HTR-8/SVneo (cell line): ENCODE data around the gene WNK2.

Experiments used
- DNase-seq: peaks from one replicate; pipeline ENCODE4 v3.0.0; 2011; ENCODE audit warnings: low spot score, mixed read lengths; ENCODE audit not compliant: insufficient read length
- FAIRE-seq: peaks from 2 replicates; lab custom pipeline; 2011; peaks lifted over from hg19 to GRCh38; lab: Jason Lieb, UNC

The WNK2 gene

DNA sequence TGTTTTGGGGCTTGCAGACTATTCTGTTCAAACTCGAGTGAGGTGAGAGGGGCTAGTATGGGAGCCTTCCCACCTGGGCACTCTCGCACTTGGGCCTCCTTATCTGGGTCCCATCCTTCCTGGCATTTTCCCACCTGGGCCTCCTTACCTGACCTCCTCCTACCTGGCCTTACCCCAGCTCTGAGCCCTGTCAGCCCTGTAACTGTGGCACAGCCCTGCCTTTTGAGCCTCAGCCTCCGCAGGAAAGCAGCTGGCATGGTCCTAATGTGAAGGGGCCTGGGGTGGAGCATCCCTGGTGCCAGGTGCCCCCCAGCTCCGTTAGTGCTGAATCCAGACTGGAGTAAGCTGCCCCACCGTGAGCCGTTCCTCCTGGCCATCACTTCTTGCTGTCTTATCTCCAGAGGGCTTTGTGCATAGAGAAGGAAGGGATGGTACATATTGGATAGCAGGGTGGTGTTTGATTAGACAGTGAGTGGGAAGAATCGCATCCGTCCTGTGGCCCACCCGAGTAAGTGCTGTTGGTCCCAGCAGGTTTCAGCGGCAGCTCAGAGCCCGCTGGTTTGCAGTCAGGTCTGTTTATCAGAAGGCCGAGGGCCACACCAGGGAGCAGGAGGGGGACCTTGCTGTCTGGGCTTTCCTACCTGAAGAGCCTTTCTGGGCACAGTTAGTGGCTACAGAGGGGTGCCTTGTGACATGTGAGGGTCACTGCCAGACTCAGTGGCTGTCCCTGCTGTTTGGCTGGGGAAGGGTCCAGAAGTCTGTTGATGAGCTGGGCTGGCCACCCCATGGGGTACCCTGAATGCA, 76.5 kb downstream of the WNK2 start:
- FAIRE-seq = no peak
- DNase-seq = no peak

DNA sequence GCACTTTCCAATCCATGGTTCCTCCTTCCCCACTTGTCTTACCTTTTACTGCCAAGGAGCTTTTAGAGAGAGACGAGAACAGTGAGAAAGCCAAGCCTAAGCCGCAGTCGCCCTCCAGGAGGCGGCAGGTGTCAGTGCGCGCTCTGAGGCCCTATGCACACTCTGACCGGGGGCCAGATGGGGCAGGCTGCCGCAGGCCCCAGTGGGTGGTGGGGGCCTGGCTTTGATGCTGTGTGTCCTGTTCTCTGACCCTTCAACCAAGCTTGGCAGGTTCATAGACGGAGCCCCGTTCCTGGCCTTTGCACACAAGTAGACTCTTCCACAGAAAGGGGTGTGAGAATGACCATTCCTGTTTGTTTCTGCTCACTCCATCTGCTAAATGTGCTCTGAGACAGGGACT, 77.3 kb downstream of the WNK2 start:
- no peak for DNase-seq
- no peak for FAIRE-seq

DNA sequence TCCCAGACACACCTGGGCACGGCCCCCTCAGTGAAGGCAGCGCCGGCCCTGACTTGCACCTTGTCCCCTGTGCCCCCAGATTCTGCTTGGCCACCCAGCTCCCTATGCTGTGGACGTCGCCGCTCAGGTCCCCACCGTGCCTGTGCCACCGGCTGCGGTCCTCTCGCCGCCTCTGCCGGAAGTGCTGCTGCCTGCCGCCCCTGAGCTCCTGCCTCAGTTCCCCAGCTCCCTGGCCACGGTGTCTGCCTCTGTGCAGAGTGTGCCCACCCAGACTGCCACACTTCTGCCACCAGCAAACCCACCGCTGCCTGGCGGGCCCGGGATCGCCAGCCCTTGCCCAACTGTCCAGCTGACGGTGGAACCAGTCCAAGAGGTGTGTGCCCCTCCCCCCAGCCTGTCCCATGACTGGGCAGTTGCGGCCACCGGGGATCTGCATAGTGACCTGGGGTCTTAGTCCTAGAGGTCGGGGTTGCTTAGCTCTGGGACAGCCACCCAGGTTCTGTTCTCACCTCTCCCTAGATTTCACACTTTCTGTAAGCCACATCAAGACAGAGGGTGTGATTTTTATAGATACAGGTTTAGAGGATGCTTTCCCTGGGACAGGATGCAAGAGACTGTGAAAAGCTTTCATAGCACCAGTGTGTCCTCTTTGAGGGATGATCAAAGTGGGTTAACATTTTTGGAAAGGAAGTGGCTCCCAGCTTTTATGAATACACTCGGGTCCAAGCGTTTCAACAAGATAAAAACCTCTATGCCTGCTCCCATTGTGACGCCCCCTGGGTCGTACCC, 78.0 kb downstream of the WNK2 start:
- FAIRE-seq = no peak
- DNase-seq = no peak

DNA sequence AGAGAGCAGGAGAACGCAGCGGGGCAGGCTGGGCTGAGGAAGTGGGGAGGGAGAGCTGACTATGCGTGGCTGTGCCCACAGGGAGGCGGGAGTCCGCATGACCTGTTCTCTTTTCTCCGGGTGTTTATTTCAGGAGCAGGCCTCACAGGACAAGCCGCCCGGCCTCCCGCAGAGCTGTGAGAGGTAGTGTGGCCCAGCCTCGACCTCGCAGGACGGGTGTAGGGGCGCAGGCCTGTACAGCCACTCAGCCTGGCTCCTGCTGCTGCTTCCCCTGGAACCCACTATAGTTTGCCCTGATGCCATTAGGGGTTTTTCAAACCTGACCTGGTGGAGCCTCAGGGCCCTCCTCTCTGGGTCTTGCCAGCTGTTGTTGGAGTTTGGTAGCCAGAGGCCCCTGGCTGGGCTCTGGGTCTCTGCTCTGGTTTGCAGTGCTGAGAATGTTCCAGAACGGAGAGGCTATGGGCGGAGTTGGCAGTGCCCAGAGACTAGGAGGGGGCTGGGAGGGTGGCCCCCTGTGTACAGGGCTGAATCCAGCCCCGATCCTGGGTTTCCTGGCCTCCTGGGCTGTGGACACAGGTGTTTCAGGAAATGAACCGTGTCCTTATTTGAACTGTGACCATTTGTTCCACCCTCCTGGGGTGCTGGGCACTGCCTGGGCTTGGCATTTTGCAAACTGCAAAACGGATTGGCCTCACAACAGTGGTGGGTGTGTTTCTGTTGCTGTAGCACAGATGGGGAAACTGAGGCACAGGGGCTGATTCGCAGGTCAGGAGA, 78.8 kb downstream of the WNK2 start:
- no peak for DNase-seq
- no peak for FAIRE-seq

DNA sequence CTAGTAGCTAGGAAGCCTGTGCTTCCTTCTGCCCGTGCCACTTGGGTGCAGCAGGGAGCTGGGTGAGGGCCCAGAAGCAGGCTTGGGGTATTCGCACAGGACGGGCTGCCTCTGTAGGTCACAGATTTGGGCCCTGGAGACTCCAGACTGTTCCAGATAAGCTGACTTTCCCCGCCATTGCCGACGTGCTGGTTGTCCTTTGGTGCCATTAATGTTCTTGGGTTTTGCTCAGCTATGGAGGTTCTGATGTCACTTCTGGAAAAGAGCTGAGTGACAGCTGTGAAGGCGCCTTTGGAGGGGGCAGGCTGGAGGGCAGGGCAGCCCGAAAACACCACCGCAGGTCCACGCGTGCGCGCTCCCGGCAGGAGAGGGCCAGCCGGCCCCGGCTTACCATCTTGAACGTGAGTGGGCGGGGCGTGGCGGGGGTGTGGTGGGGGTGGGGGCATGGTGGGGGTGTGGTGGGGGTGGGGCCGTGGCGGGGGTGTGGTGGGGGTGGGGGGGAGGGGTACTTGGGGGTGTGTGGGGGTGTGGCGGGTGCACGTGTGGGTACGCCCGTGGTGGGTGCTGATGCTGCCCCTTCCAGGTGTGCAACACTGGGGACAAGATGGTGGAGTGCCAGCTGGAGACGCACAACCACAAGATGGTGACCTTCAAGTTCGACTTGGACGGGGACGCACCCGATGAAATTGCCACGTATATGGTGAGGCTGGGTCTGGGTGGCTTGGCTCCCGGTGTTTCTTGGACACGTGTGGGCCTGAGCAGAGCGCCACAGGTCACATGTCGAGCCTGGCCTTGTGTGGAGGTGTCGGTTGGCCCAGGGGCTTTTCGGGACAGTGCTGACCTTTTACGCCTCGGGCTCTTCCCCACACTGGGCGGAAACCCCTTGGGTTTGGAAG, 79.6 kb downstream of the WNK2 start:
- DNase-seq (no peak), FAIRE-seq (no peak)

DNA sequence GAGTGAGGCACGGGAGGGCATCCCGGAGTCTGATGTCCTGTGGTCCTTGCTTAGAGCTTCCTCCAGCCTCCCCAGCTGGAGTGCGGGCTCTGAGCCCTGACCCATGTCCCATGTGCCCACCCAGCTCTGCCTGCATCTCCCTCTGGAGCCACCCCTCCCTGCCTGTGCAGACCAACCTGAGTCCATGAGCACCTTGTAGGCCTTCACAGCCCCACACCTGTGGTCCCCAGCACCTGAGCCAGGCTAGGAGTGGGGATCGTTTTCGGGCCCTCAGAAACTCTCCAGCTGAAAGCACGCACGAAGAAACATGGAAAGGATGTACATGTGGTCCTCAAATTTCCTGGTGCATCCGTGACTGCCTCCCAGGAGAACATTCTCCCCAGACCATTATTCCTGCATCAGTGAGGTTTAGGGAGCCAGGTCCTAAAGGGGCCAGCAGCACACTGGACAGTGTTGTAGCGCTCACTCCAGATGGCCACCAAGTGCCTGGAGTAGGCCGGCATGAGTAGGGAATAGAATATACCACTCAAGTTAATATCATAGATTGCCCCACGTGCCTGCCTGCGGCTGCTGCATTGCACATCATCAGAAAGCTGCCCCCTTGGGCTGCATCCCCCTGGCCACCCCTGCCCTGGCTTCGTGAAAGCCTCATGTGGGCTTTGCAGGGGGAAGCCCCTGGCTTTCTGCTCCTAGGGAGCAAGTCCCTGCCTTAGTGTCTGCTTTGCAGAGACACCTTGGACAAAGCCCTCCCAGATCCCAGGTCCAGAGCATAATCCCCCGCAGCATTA, 80.6 kb downstream of the WNK2 start:
- no peak for FAIRE-seq
- no peak for DNase-seq

DNA sequence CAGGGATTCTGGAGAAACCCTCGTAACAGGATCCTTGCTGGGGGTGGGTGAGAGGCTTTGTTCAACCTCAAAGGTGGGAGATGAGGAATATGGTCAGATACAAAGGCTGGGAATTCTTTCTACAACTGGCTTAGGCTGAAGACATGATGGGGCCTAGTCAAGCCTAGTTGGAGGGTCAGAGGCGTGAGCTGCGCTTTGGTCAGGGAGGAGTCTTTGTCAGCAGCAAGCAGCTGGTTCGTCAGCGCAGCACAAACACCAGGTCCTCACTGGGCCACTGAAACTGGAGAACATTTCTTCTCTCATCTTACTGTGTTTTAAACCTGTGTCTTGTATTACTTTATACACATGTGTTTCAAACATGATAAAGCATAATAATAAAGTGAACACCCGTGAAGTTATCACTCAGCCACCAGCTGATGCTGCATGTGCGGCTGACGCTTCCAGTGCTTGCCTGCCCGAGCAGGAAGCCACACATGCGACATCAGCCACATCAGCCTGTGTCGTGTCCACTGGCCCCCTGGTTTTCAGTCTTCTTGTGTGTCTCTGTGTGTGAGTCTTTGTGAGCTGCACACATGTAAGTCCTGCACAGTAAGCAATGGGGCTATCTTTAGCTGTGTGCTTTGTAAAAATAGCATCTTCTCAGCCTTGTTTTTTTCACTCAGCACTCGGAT, 81.5 kb downstream of the WNK2 start:
- FAIRE-seq = no peak
- no peak for DNase-seq

DNA sequence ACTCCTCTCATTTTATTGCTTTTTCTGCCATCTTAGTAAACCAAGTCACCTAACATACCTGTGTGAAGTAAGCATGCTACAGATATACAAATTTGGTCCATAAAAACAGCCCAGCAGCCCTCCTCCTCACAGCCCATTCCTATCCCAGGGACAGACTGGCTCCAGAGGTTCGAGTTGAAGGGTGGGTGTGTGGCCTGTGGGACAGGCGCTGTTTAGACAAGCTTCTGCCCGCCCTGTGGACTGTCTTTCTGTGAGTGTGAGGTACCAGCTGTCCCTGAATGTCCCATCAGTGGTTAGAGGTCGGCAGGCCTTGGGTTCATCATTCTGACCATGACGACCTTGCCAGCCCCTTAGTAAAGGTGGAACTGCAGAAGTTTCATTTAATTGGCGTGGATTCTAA, 82.0 kb downstream of the WNK2 start:
- no peak for DNase-seq
- FAIRE-seq = no peak

DNA sequence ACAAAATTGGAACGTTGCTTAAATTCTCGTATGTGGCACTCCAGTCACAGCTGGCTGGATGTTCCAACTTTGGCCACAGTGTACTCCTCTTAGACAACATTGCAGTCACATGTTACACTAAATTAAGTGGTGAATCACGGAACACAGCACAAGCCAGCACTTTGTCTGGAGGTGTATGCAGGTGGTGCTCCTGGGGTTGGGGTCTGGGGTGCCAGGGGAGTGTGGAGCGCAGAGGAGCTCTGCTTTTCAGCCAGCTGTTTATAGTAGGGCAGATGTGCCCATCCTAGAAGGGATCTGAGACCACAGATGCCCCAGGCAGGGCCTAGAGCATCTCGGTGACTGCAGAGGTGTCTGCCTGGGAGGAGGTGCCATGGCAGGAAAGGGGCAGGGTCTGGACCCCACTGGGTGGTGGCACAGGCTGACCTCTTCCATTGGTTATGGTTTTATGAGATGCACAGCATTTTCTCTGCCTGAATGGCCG, 82.6 kb downstream of the WNK2 start:
- no peak for FAIRE-seq
- DNase-seq = no peak

DNA sequence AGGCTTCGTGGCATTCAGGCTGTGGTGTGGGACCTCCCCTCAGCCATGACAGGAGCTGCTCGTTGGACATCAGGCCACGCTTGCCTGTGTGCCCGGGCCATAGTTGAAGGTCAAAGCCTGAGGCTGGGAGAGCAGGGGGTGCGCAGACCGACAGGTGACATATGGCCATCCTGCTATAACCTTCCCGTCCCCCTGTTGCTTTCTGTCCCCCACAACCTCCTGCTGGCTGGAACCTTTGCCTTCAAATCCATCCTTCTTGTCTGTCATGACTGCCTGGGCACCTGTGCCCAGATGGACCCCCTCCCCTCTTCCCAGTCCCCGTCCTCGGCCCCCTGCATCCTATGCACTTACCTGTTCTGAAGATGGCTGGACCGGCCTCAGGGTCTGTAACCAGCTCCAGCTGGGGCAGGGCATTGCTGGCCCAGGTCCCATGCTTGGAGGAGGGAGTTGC, 83.2 kb downstream of the WNK2 start:
- DNase-seq (no peak), FAIRE-seq (no peak)

DNA sequence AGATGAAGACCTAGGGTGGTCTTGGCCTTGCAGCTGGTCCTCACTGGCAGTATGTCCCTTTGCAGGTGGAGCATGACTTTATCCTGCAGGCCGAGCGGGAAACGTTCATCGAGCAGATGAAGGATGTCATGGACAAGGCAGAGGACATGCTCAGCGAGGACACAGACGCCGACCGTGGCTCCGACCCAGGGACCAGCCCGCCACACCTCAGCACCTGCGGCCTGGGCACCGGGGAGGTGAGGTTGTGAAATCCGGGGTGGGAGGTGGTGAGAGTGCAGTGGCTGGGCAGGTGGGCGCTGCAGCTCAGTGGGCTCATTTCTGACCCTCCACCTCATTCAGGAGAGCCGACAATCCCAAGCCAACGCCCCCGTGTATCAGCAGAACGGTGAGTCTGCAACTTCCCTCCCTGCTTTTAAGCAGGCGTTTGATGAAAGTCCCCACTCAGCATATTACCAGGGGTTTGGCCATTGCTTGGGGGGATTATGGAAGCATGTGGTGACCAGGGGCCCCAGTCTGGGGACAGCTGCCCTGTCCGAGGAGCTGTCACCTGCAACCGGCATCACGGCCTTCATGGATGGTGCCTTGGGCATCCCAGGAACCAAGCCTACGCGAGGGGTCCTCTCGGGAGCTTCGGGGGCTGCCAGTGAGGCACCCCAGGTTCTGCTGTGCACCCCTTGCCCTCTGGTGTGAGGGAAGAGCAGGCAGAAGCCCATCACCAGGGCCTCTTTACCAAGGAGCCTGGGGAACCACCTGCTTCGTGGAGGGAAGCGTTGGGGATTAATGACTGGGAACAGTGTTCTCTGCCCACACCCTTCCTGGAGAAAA, 84.0 kb downstream of the WNK2 start:
- no peak for FAIRE-seq
- no peak for DNase-seq

DNA sequence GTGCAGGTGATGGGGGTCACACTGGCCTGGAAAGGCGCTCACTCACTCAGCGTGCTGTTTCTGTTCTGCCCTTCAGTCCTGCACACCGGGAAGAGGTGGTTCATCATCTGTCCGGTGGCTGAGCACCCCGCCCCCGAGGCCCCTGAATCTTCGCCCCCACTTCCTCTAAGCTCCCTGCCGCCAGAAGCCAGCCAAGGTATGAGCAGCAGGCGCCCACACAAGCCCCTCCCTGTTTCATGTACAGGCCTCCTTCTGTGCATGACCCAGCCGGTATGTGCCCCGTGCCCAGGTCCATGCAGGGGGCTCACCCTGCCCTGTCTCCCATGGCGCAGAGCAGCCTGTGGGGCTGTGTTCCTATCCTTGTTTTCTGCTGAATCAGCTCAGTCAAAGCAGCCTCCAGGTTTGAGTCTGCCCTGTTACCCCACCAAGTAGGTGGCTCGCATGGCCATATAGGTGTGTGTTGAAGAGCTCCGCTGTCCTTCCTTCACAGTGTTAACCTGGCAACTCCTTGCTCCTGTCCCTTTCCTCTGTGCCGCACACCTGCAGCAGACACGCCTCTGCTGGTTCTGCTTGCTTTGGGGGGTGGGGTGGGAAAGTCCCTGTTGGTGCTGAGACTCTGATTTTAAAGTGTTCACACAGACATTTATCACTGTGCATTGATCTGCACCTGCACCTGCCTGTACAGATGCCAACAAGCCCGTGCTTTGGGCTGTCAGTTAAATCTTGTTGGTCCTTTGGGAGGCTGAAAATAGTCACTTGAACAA, 84.8 kb downstream of the WNK2 start:
- FAIRE-seq (no peak), DNase-seq (no peak)

DNA sequence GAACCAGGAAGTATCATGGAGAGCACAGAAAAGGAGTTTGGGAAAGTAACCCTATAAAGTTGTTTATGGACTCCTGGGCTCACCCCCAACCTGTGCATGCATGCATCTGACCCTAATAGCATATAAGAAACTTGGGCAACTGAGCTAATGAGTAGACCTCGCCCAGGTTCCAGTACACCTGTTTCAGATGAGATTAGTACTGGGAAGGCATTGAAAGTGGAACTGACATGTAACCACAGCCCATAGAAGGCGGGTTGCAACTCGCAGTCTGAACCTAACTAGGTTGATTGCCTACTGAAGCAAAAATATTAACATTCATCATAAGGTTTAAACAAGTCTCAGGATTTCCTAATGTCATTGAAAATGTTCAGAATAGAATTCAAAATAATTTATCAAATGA, 87.0 kb downstream of the WNK2 start:
- DNase-seq (no peak), FAIRE-seq (no peak)

DNA sequence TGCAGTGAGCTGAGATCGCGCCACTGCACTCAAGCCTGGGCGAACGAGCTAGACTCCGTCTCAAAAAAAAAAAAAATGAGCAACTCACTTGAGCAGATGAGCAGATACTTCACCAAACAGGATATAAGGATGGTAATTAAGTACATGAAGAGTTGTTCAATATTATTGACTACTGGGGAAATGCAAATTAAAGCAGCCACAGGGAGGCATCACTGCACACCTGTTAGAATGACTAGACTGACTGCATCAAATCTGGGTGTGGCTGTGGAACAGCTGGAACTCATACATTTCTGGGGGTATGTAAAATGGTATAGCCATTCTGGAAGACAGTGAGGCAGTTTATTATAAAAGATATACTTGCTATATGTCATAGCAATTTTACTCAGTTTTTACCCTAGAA, 93.0 kb downstream of the WNK2 start:
- FAIRE-seq (no peak), DNase-seq (no peak)

DNA sequence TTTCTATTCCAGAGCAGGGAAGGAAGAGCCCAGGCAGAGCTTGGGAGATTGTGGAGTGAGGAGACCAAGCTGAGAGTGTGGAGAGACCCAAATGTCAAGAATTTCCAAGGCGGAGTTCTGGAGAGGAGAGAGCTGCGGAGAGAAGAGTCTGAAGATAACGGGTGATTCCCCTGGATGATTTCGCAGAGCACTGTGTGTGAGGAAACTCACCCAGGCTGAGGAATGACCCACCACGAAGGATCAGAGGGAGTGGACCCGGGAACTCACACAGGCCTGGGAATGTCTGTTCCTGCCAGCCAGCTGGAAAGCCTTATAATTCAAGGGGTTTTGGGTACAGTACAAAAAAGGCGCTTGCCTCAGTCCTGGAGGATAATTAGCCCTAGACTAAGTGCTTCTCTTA, 94.2 kb downstream of the WNK2 start:
- DNase-seq (no peak), FAIRE-seq (no peak)

DNA sequence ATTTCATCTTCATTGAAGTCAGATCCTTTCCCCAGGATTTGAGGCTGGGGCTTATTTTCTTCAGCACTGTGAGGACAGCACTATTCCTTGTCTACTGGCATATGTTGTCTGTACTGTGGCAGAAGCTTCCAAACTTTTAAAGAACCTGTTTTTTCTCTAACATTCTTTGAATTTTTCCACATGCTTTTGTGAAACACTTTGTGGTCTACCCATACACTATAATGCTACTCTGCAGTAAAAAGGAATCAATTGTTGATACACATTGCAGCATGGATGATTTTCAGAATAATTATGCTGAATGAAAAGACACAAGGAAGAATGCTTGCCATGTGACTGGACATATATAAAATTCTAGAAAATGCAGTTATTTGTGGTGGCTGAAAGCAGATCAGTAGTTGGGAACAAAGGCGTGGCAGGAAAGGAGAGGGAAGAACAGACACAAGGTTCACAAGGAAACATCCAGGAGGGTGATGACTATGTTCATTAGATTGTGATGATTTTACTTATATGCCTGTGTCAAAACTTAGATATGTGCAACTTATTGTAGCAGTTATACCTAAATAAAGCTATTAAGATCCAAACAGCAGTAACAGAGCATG, 96.8 kb downstream of the WNK2 start:
- FAIRE-seq = no peak
- DNase-seq = no peak
